ENCODE data around the gene DZIP3.

DNA sequence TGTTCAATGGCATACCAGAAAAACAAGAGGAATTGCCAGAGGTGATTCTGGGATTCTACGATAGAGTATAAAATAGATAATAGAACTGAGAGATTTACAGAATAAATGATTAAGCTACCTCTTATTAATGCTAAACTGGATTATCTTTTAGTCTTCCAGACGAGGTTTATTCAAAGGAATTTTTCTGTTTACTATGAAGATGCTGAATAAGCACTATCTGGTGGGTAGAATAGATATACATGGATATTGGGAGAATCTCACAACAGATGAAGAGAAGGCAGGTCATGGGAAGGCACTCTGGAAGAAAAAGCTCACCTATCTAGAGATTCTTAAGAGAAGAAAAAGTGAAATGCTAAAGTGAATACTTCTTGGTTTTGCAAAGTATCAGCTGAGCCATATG lies 11.5 kb upstream of the DZIP3 start:
- TF ChIP-seq EZH2 (IDR thresholded peaks at IDR 0.05; ENCODE audit: insufficient read depth, poor library complexity, severe bottlenecking) (no peak), EZH2phosphoT487 (IDR thresholded peaks at IDR 0.05; ENCODE audit: insufficient read depth, low read depth) (no peak)

Measured in GM23248 (cell line).